SK-N-SH treated with all-trans-retinoic acid at 6 μM for 48 hours (cell line): ENCODE measurements around the gene URB1.

Experiments
- ATAC-seq: fragments of 200-7000 bp; cut with Tn5 transposase; 3 replicates; pipeline ENCODE4 v1.9.1; 2020; ENCODE audit warnings: mild to moderate bottlenecking, moderate library complexity
- ARNTL ChIP-seq: fragments of 450-650 bp; formaldehyde crosslinking; IDR thresholded peaks from 2 replicates; pipeline ENCODE4 v1.5.0; 2020; ENCODE audit warnings: low read depth, mild to moderate bottlenecking, moderate library complexity, borderline replicate concordance
- BACH2 ChIP-seq: fragments of 250-450 bp; sonication (Bioruptor Pico); IDR thresholded peaks from 2 replicates; pipeline ENCODE4 v1.9.0; 2021; ENCODE audit warnings: mild to moderate bottlenecking, borderline replicate concordance
- CREB5 ChIP-seq: fragments of 250-450 bp; sonication (Bioruptor Pico); IDR thresholded peaks from 2 replicates; pipeline ENCODE4 v1.5.1; 2020; ENCODE audit warnings: low read depth, mild to moderate bottlenecking, moderate library complexity
- CSDC2 ChIP-seq: fragments of 250-450 bp; sonication (Bioruptor Pico); IDR thresholded peaks from 2 replicates; pipeline ENCODE4 v1.5.0; 2020; ENCODE audit warnings: mild to moderate bottlenecking, moderate library complexity
- ESRRG ChIP-seq: fragments of 250-450 bp; sonication (Bioruptor Pico); IDR thresholded peaks from 2 replicates; pipeline ENCODE4 v1.6.1; 2021; ENCODE audit warnings: mild to moderate bottlenecking
- GLIS3 ChIP-seq: fragments of 250-450 bp; sonication (Bioruptor Pico); IDR thresholded peaks from 2 replicates; pipeline ENCODE4 v1.5.0; 2020; ENCODE audit warnings: mild to moderate bottlenecking, moderate library complexity
- ISL1 ChIP-seq: fragments of 250-450 bp; sonication (Bioruptor Pico); IDR thresholded peaks from 2 replicates; pipeline ENCODE4 v2.1.2; 2022; ENCODE audit warnings: mild to moderate bottlenecking, moderate library complexity
- OSR1 ChIP-seq: fragments of 250-450 bp; sonication (Bioruptor Pico); IDR thresholded peaks from 2 replicates; pipeline ENCODE4 v1.8.0; 2022; ENCODE audit warnings: moderate library complexity, mild to moderate bottlenecking, inconsistent platforms
- PATZ1 ChIP-seq: fragments of 250-450 bp; sonication (Bioruptor Pico); IDR thresholded peaks from 2 replicates; pipeline ENCODE4 v1.8.0; 2020; ENCODE audit warnings: mild to moderate bottlenecking, moderate library complexity, borderline replicate concordance
- POU6F1 ChIP-seq: fragments of 250-450 bp; sonication (Bioruptor Pico); IDR thresholded peaks from 2 replicates; pipeline ENCODE4 v1.8.0; 2021; ENCODE audit warnings: low read depth, mild to moderate bottlenecking, moderate library complexity, borderline replicate concordance
- PPARA ChIP-seq: fragments of 250-450 bp; sonication (Bioruptor Pico); IDR thresholded peaks from 2 replicates; pipeline ENCODE4 v1.5.0; 2020; ENCODE audit warnings: mild to moderate bottlenecking, borderline replicate concordance
- RARB ChIP-seq: fragments of 250-450 bp; sonication (Bioruptor Pico); IDR thresholded peaks from 2 replicates; pipeline ENCODE4 v1.8.0; 2021; ENCODE audit warnings: mild to moderate bottlenecking, moderate library complexity
- SNAI2 ChIP-seq: fragments of 250-450 bp; sonication (Bioruptor Pico); IDR thresholded peaks from 2 replicates; pipeline ENCODE4 v1.5.0; 2020; ENCODE audit warnings: mild to moderate bottlenecking, moderate library complexity
- TCF4 ChIP-seq: fragments of 250-450 bp; sonication (Bioruptor Pico); IDR thresholded peaks from 2 replicates; pipeline ENCODE4 v1.8.0; 2021; ENCODE audit warnings: mild to moderate bottlenecking, moderate library complexity, borderline replicate concordance
- ZC3H10 ChIP-seq: fragments of 250-450 bp; sonication (Bioruptor Pico); IDR thresholded peaks from 2 replicates; pipeline ENCODE4 v1.5.1; 2021; ENCODE audit warnings: mild to moderate bottlenecking, moderate library complexity
- ZFP3 ChIP-seq: fragments of 250-450 bp; sonication (Bioruptor Pico); IDR thresholded peaks from 2 replicates; pipeline ENCODE4 v1.5.0; 2020; ENCODE audit warnings: mild to moderate bottlenecking, moderate library complexity
- ZFP30 ChIP-seq: fragments of 450-650 bp; formaldehyde crosslinking; IDR thresholded peaks from 2 replicates; pipeline ENCODE4 v1.5.0; 2022; ENCODE audit warnings: mild to moderate bottlenecking, moderate library complexity
- ZNF565 ChIP-seq: fragments of 450-650 bp; formaldehyde crosslinking; conservative IDR thresholded peaks from 2 replicates; pipeline ENCODE4 v1.5.0; 2020; ENCODE audit warnings: low read depth, mild to moderate bottlenecking, moderate library complexity
- ZNF70 ChIP-seq: fragments of 450-650 bp; formaldehyde crosslinking; IDR thresholded peaks from 2 replicates; pipeline ENCODE4 v1.5.0; 2020; ENCODE audit warnings: mild to moderate bottlenecking, moderate library complexity
- ZNF8 ChIP-seq: fragments of 450-650 bp; formaldehyde crosslinking; IDR thresholded peaks from 2 replicates; pipeline ENCODE4 v1.5.0; 2020; ENCODE audit warnings: mild to moderate bottlenecking, moderate library complexity
- TF ChIP-seq, protein P1 (sequence below): fragments of 250-450 bp; sonication (Bioruptor Pico); IDR thresholded peaks from 2 replicates; pipeline ENCODE4 v1.5.0; 2020; ENCODE audit warnings: mild to moderate bottlenecking, moderate library complexity

URB1 gene

GRCh38 chr21:32352526-32352925 lies 40.3 kb downstream of the URB1 start (continued):
- TF ChIP-seq, protein P1, sequence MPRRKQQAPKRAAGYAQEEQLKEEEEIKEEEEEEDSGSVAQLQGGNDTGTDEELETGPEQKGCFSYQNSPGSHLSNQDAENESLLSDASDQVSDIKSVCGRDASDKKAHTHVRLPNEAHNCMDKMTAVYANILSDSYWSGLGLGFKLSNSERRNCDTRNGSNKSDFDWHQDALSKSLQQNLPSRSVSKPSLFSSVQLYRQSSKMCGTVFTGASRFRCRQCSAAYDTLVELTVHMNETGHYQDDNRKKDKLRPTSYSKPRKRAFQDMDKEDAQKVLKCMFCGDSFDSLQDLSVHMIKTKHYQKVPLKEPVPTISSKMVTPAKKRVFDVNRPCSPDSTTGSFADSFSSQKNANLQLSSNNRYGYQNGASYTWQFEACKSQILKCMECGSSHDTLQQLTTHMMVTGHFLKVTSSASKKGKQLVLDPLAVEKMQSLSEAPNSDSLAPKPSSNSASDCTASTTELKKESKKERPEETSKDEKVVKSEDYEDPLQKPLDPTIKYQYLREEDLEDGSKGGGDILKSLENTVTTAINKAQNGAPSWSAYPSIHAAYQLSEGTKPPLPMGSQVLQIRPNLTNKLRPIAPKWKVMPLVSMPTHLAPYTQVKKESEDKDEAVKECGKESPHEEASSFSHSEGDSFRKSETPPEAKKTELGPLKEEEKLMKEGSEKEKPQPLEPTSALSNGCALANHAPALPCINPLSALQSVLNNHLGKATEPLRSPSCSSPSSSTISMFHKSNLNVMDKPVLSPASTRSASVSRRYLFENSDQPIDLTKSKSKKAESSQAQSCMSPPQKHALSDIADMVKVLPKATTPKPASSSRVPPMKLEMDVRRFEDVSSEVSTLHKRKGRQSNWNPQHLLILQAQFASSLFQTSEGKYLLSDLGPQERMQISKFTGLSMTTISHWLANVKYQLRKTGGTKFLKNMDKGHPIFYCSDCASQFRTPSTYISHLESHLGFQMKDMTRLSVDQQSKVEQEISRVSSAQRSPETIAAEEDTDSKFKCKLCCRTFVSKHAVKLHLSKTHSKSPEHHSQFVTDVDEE (CRISPR knock-in tag): no peak
- TF ChIP-seq RARB (no peak), ZC3H10 (CRISPR knock-in tag) (no peak)

DNA sequence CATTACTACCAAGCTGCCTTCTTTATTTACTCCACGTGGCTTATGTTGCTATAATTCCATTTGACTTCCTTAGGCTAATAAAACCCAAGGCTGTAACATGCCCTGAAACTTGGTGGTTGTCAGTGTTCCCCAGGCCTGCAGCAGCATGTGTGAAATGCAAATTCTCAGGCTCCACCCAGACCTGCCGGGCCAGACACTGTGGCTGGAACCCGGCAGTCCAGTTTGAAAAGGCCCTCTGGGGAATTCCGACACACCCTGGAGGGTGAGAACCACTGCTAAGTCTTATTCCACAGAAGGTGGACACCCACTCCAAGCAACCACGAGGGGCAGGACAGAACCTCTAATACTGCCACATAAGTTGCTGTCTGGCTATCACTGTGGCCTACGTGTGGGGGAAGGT lies 41.4 kb downstream of the URB1 start:
- TF ChIP-seq CSDC2 (no peak), GLIS3 (CRISPR knock-in tag) (no peak), PATZ1 (CRISPR knock-in tag) (no peak), ESRRG (no peak), ARNTL (CRISPR knock-in tag) (no peak)
- no peak for ATAC-seq

- no peak for TF ChIP-seq ARNTL (CRISPR knock-in tag)
- TF ChIP-seq BACH2 (CRISPR knock-in tag): no peak
- no peak for TF ChIP-seq ZNF8
- no peak for TF ChIP-seq CREB5 (CRISPR knock-in tag)
- no peak for ATAC-seq
Measured at GRCh38 chr21:32350981-32351380, 41.8 kb downstream of the URB1 start.

DNA sequence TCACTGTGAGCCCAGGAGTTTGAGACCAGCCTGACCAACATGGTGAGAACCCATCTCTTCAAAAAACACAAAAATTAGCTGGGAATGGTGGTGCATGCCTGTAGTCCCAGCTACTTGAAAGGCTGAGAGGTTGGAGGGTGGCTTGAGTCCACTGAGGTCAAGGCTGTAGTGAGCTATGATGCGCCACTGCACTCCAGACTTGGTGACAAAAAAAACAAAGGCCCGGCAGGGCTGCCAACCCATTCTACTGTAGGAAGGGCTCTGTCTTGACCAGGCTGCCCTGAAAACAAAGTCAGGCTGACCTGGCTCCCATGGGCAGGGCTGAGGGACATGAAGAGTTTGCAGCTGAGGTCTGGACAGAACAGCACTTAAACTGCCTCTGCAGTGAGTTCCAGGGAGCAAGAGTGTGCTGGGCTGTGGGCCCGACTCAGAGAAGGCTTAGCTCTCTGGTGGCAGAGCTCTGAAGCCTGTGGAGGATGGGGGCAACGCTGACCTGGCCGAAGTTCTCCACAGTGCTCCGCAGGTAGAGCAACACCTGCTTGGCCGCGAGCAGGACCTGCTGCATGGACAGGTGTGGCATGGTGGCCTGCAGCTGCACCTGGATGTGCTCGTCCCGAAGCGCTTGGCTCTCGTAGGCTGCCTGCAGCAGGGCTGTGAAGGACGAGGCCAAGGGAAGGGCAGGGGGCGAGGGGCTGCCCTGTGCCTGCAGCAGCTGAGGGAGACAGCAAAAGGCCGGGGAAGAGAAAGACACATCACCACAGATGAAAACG lies 42.4 kb downstream of the URB1 start:
- TF ChIP-seq TCF4 (CRISPR knock-in tag): no peak
- no peak for TF ChIP-seq GLIS3 (CRISPR knock-in tag)
- ATAC-seq: no peak

DNA sequence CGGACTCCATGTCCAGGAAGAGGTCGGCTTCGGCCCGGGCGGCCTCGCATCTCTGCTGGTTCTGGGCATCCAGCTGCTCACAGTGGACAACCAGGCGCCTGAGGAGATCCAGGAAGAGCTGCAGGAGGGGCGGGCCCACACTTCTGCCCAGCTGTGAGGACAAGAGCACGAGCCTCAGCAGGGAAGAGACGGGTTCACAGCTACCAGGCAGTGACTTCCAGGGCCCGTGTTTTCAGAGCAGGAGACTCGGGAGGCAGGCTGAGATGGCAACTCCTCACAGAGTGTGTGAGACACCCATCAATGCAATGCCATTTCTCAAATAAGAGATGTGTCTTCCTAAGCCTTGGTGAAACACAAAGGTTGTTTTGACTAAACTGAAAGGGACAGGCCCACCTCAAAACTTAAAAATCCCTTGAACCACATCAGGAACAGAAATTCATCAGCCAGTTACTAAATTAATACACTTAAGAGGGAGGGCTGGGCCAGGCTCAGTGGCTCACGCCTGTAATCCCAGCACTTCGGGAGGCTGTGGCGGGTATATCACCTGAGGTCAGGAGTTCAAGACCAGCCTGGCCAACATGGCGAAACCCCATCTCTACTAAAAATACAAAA lies 43.4 kb downstream of the URB1 start:
- no peak for TF ChIP-seq ZNF565 (CRISPR knock-in tag)
- TF ChIP-seq ISL1: no peak
- TF ChIP-seq, protein P1 (CRISPR knock-in tag): no peak
- no peak for TF ChIP-seq POU6F1 (CRISPR knock-in tag)
- TF ChIP-seq CREB5 (CRISPR knock-in tag): no peak
- TF ChIP-seq ZC3H10 (CRISPR knock-in tag): no peak
- TF ChIP-seq CSDC2: no peak
- TF ChIP-seq SNAI2 (CRISPR knock-in tag): no peak
- no peak for TF ChIP-seq OSR1 (CRISPR knock-in tag)
- no peak for TF ChIP-seq PPARA (CRISPR knock-in tag)
- no peak for TF ChIP-seq ZFP30
- no peak for TF ChIP-seq ARNTL (CRISPR knock-in tag)
- TF ChIP-seq ZNF70: no peak
- no peak for TF ChIP-seq BACH2 (CRISPR knock-in tag)
- no peak for TF ChIP-seq ESRRG
- no peak for TF ChIP-seq ZFP3 (CRISPR knock-in tag)
- TF ChIP-seq RARB: no peak

More for the DNA sequence above, 43.4 kb downstream of the URB1 start:
- no peak for ATAC-seq
